ENCODE measurements around the gene BRSK2.

DNA sequence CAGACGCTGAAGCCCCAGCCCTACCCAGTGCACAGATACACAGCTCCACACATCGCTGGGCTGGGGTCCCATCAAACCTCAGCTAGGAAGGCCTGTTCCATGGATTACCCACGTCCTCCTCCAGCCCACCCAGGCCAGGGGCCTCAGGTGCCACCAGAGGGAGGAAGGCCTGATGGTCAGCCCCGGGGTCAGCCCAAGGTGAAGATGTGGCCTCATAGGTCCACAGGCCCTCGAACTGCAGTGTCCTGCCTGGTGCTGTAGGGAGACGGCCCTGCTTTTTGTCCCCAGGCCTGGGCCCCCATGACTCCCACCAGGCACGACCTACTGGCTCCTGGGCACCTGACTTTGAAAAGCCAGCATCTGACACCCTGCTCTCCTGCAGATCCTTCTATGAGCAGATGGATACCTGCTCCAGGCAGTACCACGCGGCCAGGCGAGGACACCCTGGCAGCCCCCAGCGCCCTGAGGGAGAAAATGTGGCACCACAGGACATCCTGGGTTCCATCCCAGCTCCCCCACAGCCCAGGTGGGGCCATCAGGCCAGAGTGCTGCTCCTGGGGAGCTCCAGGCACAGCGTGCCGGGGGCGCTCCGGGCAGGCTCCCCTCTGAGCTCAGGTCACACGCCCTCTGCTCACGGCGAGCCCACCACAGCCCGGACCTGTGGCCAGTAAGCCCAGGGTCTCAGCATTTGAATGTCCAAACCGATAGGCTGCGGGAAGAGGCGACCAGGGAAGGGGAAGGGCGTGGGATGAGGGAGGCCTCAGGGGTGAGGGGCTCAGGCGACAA, 112.6 kb downstream of the BRSK2 start:
- TF ChIP-seq, protein P1, sequence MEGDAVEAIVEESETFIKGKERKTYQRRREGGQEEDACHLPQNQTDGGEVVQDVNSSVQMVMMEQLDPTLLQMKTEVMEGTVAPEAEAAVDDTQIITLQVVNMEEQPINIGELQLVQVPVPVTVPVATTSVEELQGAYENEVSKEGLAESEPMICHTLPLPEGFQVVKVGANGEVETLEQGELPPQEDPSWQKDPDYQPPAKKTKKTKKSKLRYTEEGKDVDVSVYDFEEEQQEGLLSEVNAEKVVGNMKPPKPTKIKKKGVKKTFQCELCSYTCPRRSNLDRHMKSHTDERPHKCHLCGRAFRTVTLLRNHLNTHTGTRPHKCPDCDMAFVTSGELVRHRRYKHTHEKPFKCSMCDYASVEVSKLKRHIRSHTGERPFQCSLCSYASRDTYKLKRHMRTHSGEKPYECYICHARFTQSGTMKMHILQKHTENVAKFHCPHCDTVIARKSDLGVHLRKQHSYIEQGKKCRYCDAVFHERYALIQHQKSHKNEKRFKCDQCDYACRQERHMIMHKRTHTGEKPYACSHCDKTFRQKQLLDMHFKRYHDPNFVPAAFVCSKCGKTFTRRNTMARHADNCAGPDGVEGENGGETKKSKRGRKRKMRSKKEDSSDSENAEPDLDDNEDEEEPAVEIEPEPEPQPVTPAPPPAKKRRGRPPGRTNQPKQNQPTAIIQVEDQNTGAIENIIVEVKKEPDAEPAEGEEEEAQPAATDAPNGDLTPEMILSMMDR (IDR thresholded peaks at IDR 0.05): no peak
- no peak for TF ChIP-seq POLR2A (IDR thresholded peaks at IDR 0.05)
